HG02970 (cell line): ENCODE results near the gene FKBP11.

ENCODE experiments used
- ATAC-seq: cut with Tn5 transposase; IDR thresholded peaks from one replicate; pipeline ENCODE4 v1.9.1; 2021; ENCODE audit warnings: mild to moderate bottlenecking, moderate library complexity, moderate number of reproducible peaks; ENCODE audit not compliant: unreplicated experiment, low FRiP score

FKBP11 gene

GRCh38 chr12:48956279-48957140 is 31.2 kb upstream of the FKBP11 start:
- no peak for ATAC-seq

- no peak for ATAC-seq
Observed at GRCh38 chr12:48954841-48955501, 29.7 kb upstream of the FKBP11 start.

- ATAC-seq, result no peak
Observed at GRCh38 chr12:48954061-48954460, 28.8 kb upstream of the FKBP11 start.

- no peak for ATAC-seq
Observed at GRCh38 chr12:48952691-48953090, 27.4 kb upstream of the FKBP11 start.

- no peak for ATAC-seq
Observed at GRCh38 chr12:48947727-48948126, 22.4 kb upstream of the FKBP11 start.

- no peak for ATAC-seq
Observed at GRCh38 chr12:48946943-48947342, 21.7 kb upstream of the FKBP11 start.

GRCh38 chr12:48946205-48946604 is 20.9 kb upstream of the FKBP11 start:
- ATAC-seq, result no peak

- no peak for ATAC-seq
Observed at GRCh38 chr12:48943221-48943620, 17.9 kb upstream of the FKBP11 start.

GRCh38 chr12:48940181-48940580 is 14.9 kb upstream of the FKBP11 start:
- no peak for ATAC-seq

GRCh38 chr12:48938805-48939204 is 13.5 kb upstream of the FKBP11 start:
- no peak for ATAC-seq

- no peak for ATAC-seq
Observed at GRCh38 chr12:48937170-48937569, 11.9 kb upstream of the FKBP11 start.

GRCh38 chr12:48936379-48936979 is 11.2 kb upstream of the FKBP11 start:
- no peak for ATAC-seq

- no peak for ATAC-seq
Observed at GRCh38 chr12:48934312-48934706, 9.0 kb upstream of the FKBP11 start.

- ATAC-seq, result no peak
Observed at GRCh38 chr12:48933664-48934311, 8.5 kb upstream of the FKBP11 start.

- ATAC-seq, result no peak
Observed at GRCh38 chr12:48932878-48933277, 7.6 kb upstream of the FKBP11 start.

- ATAC-seq, result no peak
Observed at GRCh38 chr12:48930475-48930874, 5.2 kb upstream of the FKBP11 start.

GRCh38 chr12:48929551-48929950 is 4.3 kb upstream of the FKBP11 start:
- ATAC-seq, result no peak

- ATAC-seq, result no peak
Observed at GRCh38 chr12:48927261-48927660, 2.0 kb upstream of the FKBP11 start.

GRCh38 chr12:48924617-48925303 is 532 bp downstream of the FKBP11 start:
- ATAC-seq, result peak; percentile 43

- no peak for ATAC-seq
Observed at GRCh38 chr12:48923117-48923516, 2.2 kb downstream of the FKBP11 start.
